Tibial nerve (tissue), 4 donors: Measurements from ENCODE around the gene RASGEF1C. TPM values are rescaled to one million over a fixed set of nuclear protein-coding genes. Genes with fewer than 3 reads are reported as not detected.

Experiments used
- DNase-seq, 2 donors: peaks; one replicate each; pipeline ENCODE4 v3.0.0-alpha.2; 2019; ENCODE audit warnings: low spot score in 2 of 2
- H3K27ac ChIP-seq, 4 donors: fragments of 200-600 bp; sonication (generic) in 3 of 4; one replicate each; pipeline ENCODE4 v1.5.1; 2017 to 2019; ENCODE audit warnings: mild to moderate bottlenecking in 1 of 4
- H3K27me3 ChIP-seq, 2 donors: fragments of 200-600 bp; sonication (generic) in 1 of 2; one replicate each; pipeline versions ENCODE4 v1.5.1 to v1.6.0; 2017 to 2019
- H3K36me3 ChIP-seq, 3 donors: fragments of 200-600 bp; sonication (generic); one replicate each; pipeline ENCODE4 v1.5.1; 2018 to 2019
- H3K4me1 ChIP-seq, 4 donors: fragments of 200-600 bp; sonication (generic) in 3 of 4; one replicate each; pipeline ENCODE4 v1.5.1; 2017 to 2019
- H3K4me3 ChIP-seq, 4 donors: fragments of 200-600 bp; sonication (generic) in 3 of 4; one replicate each; pipeline ENCODE4 v1.5.1; 2017 to 2019; ENCODE audit warnings: mild to moderate bottlenecking in 1 of 4, moderate library complexity in 1 of 4
- H3K9me3 ChIP-seq, 4 donors: fragments of 200-600 bp; sonication (generic) in 3 of 4; one replicate each; pipeline ENCODE4 v1.5.1; 2017 to 2019
- CTCF ChIP-seq, 5 experiments: fragments of 200-600 bp in 3 of 5; fragments of 450-650 bp in 2 of 5; sonication (generic) in 3 of 5; IDR thresholded peaks; one replicate each; pipeline ENCODE4 v1.5.1; 2016 to 2019; ENCODE audit warnings: antibody characterized with exemption in 5 of 5, mild to moderate bottlenecking in 3 of 5, moderate library complexity in 2 of 5
- EP300 ChIP-seq, 2 donors: sonication (generic); formaldehyde crosslinking; IDR thresholded peaks; one replicate each; pipeline ENCODE4 v1.6.1; 2017; ENCODE audit warnings: antibody characterized with exemption in 2 of 2, mild to moderate bottlenecking in 1 of 2
- POLR2A ChIP-seq, 2 donors: fragments of 450-650 bp; IDR thresholded peaks; one replicate each; pipeline ENCODE4 v1.6.1; 2017; ENCODE audit warnings: antibody characterized with exemption in 2 of 2, mild to moderate bottlenecking in 2 of 2, moderate library complexity in 2 of 2
- WGBS, 2 donors: methylation state at CpG; one replicate each; pipeline ENCODE4 v1.1.5; 2018; 5-methylcytosine and 5-hydroxymethylcytosine counted together
- total RNA-seq, 4 donors: library from RNA; depleted of rRNA; stranded (reverse); fragments of >200 nt; gene quantifications; one replicate each; pipeline ENCODE4 v1.1.0, GENCODE V29; 2016

Gene RASGEF1C
- total RNA-seq, 4 donors from 2014 or later = 2.7 to 12.0 (median 10.4) TPM

- no peak overlapping the region for H3K27ac ChIP-seq
- peaks cover 0 to 24% (median 4%) of the 10 kb centered on the region in 4 donors for H3K4me1 ChIP-seq
- TF ChIP-seq POLR2A (IDR thresholded peaks at IDR 0.05) (no peak), CTCF (IDR thresholded peaks at IDR 0.05) (no peak), EP300 (IDR thresholded peaks at IDR 0.05) (no peak)
- no peak overlapping the region for H3K4me3 ChIP-seq
- H3K36me3 ChIP-seq = no peaks in the 10 kb centered on the region
- DNase-seq = no peak
- no peaks in the 10 kb centered on the region for H3K9me3 ChIP-seq
- WGBS, 2 donors = 87 to 92% methylated on average over 6 of the region's 9 CpGs
- no peaks in the 10 kb centered on the region for H3K27me3 ChIP-seq
Observed at GRCh38 chr5:180133971-180134508, 75.0 kb downstream of the RASGEF1C start.

GRCh38 chr5:180133551-180133950 lies 75.5 kb downstream of the RASGEF1C start:
- TF ChIP-seq CTCF (IDR thresholded peaks at IDR 0.05) (no peak), EP300 (IDR thresholded peaks at IDR 0.05) (no peak), POLR2A (IDR thresholded peaks at IDR 0.05) (no peak)
- Histone ChIP-seq H3K9me3 (no peaks in the 10 kb centered on the region), H3K4me3 (no peak overlapping the region), H3K27ac (no peak overlapping the region), H3K4me1 (peaks cover 0 to 29% (median 4%) of the 10 kb centered on the region in 4 donors), H3K27me3 (no peaks in the 10 kb centered on the region), H3K36me3 (no peaks in the 10 kb centered on the region)
- no peak for DNase-seq
- 94 to 99% methylated on average over 4 of the region's 4 CpGs for WGBS, 2 donors

- TF ChIP-seq EP300 (IDR thresholded peaks at IDR 0.05) (no peak), CTCF (IDR thresholded peaks at IDR 0.05) (no peak), POLR2A (IDR thresholded peaks at IDR 0.05) (no peak)
- Histone ChIP-seq H3K9me3 (no peaks in the 10 kb centered on the region), H3K36me3 (no peaks in the 10 kb centered on the region), H3K27me3 (no peaks in the 10 kb centered on the region), H3K27ac (no peak overlapping the region), H3K4me1 (peaks cover 0 to 34% (median 4%) of the 10 kb centered on the region in 4 donors), H3K4me3 (no peak overlapping the region)
- WGBS, 2 donors = 84 to 93% methylated on average over 9 of the region's 9 CpGs
- no peak for DNase-seq
Observed at GRCh38 chr5:180133060-180133459, 76.0 kb downstream of the RASGEF1C start.

- WGBS, 2 donors = 79 to 81% methylated on average over 25 to 26 of the region's 26 CpGs
- no peak for DNase-seq
- Histone ChIP-seq H3K4me1 (peaks cover 0 to 46% (median 4%) of the 10 kb centered on the region in 4 donors), H3K36me3 (peaks cover 0 to 6% (median 0%) of the 10 kb centered on the region in 3 donors), H3K9me3 (no peaks in the 10 kb centered on the region), H3K27ac (peak overlapping the region in 1 of 4 donors; percentile 30), H3K27me3 (peaks cover 0 to 2% of the 10 kb centered on the region in 2 donors), H3K4me3 (no peak overlapping the region)
- TF ChIP-seq POLR2A (IDR thresholded peaks at IDR 0.05) (no peak), EP300 (IDR thresholded peaks at IDR 0.05) (no peak), CTCF (IDR thresholded peaks at IDR 0.05) (no peak)
Observed at GRCh38 chr5:180130876-180131740, 77.9 kb downstream of the RASGEF1C start.

- WGBS, 2 donors = 85 to 86% methylated on average over 16 of the region's 16 CpGs
- no peak for DNase-seq
- Histone ChIP-seq H3K36me3 (peaks cover 0 to 6% (median 0%) of the 10 kb centered on the region in 3 donors), H3K27ac (peak overlapping the region in 1 of 4 donors; percentile 80), H3K27me3 (peaks cover 0 to 6% of the 10 kb centered on the region in 2 donors), H3K4me1 (peaks cover 0 to 45% (median 3%) of the 10 kb centered on the region in 4 donors), H3K4me3 (no peak overlapping the region), H3K9me3 (no peaks in the 10 kb centered on the region)
- no peak for TF ChIP-seq POLR2A (IDR thresholded peaks at IDR 0.05)
- no peak for TF ChIP-seq EP300 (IDR thresholded peaks at IDR 0.05)
- TF ChIP-seq CTCF (IDR thresholded peaks at IDR 0.05) = no peak
Observed at GRCh38 chr5:180130291-180130869, 78.6 kb downstream of the RASGEF1C start.
